Measurements from ENCODE around the gene KIAA0040. TPM values are rescaled to one million over a fixed set of nuclear protein-coding genes. Genes with fewer than 3 reads are reported as not detected.

The KIAA0040 gene
- total and polyA plus RNA-seq, 10 of the 15 experiments (the other 5 are each of a cell fraction or from before 2014, with no cell fraction given): 7.6 to 47.7 (median 23.5) TPM

DNA sequence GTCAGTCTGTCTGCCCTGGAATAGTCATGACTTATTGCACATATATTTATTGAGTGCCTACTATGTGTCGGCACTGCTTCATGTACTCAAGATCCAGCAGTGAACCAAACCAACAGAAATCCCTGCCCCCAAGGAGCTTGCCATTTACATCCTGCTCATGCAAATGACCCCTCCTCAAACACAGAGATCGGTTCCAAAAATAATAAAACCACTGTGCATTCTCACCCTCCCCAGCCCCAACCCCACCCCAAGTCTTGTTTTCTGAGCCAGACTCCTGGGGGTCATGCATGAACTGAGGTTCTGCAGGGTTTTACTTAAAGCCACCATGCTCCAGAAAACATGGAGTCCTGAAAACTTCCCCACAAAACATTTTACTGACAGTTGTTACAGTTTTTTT, 61.9 kb downstream of the KIAA0040 start:
- BruUV-seq (replicated peaks): no TSS peak

More for the DNA sequence above, 61.9 kb downstream of the KIAA0040 start:
- FAIRE-seq: no peak
- no peaks in the 10 kb centered on the region for H3K27me3 ChIP-seq (replicated peaks in 1 of 2; ENCODE audit: control insufficient read depth in 2 of 2, insufficient read depth in 2 of 2, low read length in 1 of 2)
- no peak overlapping the region for H3K9ac ChIP-seq (ENCODE audit: control insufficient read depth, insufficient read depth, low read length)
- DNase-seq (ENCODE audit: low read depth, low spot score): no peak
- POLR2A ChIA-PET: no interaction called here
- intact Hi-C loops (cut with micrococcal nuclease; ENCODE audit: unreplicated experiment) (no loop called here), in situ Hi-C loops (cut with MboI) (no loop called here)
- H3K79me2 ChIP-seq (ENCODE audit: control insufficient read depth, insufficient read depth, low read length): no peaks in the 10 kb centered on the region
- H3K27ac ChIP-seq (ENCODE audit: control insufficient read depth, insufficient read depth): peak overlapping the region; percentile 4; the same call in 1 of the 2 replicates
- ATAC-seq: peak; percentile 16; the same call in 1 of the 3 replicates
- peaks cover 28% of the 10 kb centered on the region for H3K4me1 ChIP-seq (ENCODE audit: control insufficient read depth, insufficient read depth, low read length)
- H3K4me3 ChIP-seq: no peak overlapping the region
- no peaks in the 10 kb centered on the region for H4K20me1 ChIP-seq (ENCODE audit: control insufficient read depth, insufficient read depth)
- peak overlapping the region; percentile 3 for H2AFZ ChIP-seq (ENCODE audit: control insufficient read depth, low read depth, low read length)
- WGBS (ENCODE audit: insufficient coverage, insufficient replicate concordance, low lambda C conversion rate, missing lambda C conversion rate): 0% methylated on average over 2 of the region's 2 CpGs
- CTCF ChIA-PET: interaction anchor here (1.5 to 10.9 kb wide), 2 partner anchors 16 to 101 kb away, joined by 6 to 135 read pairs; no protein-coding TSS in a partner anchor
- H3K36me3 ChIP-seq (ENCODE audit: control insufficient read depth in 2 of 2, insufficient read depth in 2 of 2, low read length in 1 of 2): no peaks in the 10 kb centered on the region
- SMC1A ChIA-PET (ENCODE audit: uncharacterized antibody, unreplicated experiment): interaction anchor here (1.1 to 4.0 kb wide), 2 partner anchors 11 to 15 kb away, joined by 3 to 22 read pairs; no protein-coding TSS in a partner anchor
- RAD21 ChIA-PET (ENCODE audit: unreplicated experiment): interaction anchor here (2.1 kb wide), 1 partner anchor 16 kb away, joined by 6 read pairs; no protein-coding TSS in a partner anchor
- TF ChIP-seq FOXM1 (IDR thresholded peaks at IDR 0.05; ENCODE audit: low read depth, low read length) (no peak), PAX5 (IDR thresholded peaks at IDR 0.05; ENCODE audit: borderline replicate concordance, low read depth, low read length) (no peak), ELK1 (IDR thresholded peaks at IDR 0.05; ENCODE audit: low read depth, low read length) (no peak), TCF3 (IDR thresholded peaks at IDR 0.05; ENCODE audit: borderline replicate concordance, insufficient read depth, low read depth, low read length) (no peak), PKNOX1 (IDR thresholded peaks at IDR 0.05) (no peak), RUNX3 (IDR thresholded peaks at IDR 0.05; ENCODE audit: low read length) (peak; percentile 42; the same call in 1 of the 2 replicates), TCF12 (IDR thresholded peaks at IDR 0.05; ENCODE audit: low read depth, low read length) (no peak), MYC (IDR thresholded peaks at IDR 0.05; ENCODE audit: insufficient read depth, insufficient read length, insufficient replicate concordance, low read length, severe bottlenecking) (no peak)
- H3K9me3 ChIP-seq (replicated peaks; ENCODE audit: control insufficient read depth, insufficient read depth, low read length): no peaks in the 10 kb centered on the region
- peak overlapping the region; percentile 14; the same call in 1 of the 2 replicates for H3K4me2 ChIP-seq (ENCODE audit: control insufficient read depth, insufficient read depth)
